ENCODE results near the gene TMEM115.

The TMEM115 gene

DNA sequence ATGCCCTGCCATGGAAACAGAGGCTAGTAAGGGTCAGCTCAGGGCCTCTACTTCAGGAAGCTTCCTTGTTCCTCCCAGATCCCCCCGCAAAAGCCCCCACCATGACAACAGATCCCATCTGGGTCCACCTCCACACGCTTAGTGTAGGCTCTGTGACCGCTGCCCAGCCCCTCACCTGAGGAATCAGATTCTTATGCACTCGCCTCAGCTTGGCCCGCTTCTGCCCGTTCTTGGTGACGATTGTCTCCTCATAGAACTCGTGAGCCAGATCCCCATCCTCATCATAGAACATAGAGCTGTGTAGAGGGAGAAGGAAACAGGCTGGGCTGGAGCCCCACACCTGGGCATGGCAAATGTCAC, 33.2 kb downstream of the TMEM115 start:
- no peak overlapping the region for H3K27ac ChIP-seq (ENCODE audit: low read depth, low read length)
- no peak overlapping the region for H3K9ac ChIP-seq (ENCODE audit: low read length)
- H3K9me3 ChIP-seq (ENCODE audit: insufficient read depth, low read depth, low read length), result peaks cover 1% of the 10 kb centered on the region
- H3K27me3 ChIP-seq (ENCODE audit: insufficient read depth, low read length), result no peaks in the 10 kb centered on the region
- peaks cover 14 to 18% of the 10 kb centered on the region in 2 experiments for H3K4me1 ChIP-seq (ENCODE audit: control insufficient read depth in 1 of 2, insufficient read depth in 2 of 2, low read length in 2 of 2)
- H3K4me2 ChIP-seq (ENCODE audit: low read length), result no peak overlapping the region
- no peak overlapping the region for H2AK5ac ChIP-seq (ENCODE audit: low read length)
- H3K36me3 ChIP-seq (ENCODE audit: control insufficient read depth in 1 of 2, insufficient read depth in 2 of 2, low read length in 2 of 2), result peaks cover 34% of the 10 kb centered on the region in 2 experiments
- DNase-seq, result no peak
- H4K91ac ChIP-seq (ENCODE audit: low read depth, low read length), result no peak overlapping the region
- no peak overlapping the region for H3K18ac ChIP-seq (ENCODE audit: low read length)
- H3K14ac ChIP-seq (ENCODE audit: low read length), result no peak overlapping the region
- no peak overlapping the region for H2AFZ ChIP-seq (ENCODE audit: insufficient read depth, low read length, poor library complexity)
- no peak overlapping the region for H4K12ac ChIP-seq (ENCODE audit: low read depth, low read length)
- H3K4me3 ChIP-seq (ENCODE audit: low read depth, low read length), result no peak overlapping the region
- peaks cover 15% of the 10 kb centered on the region for H3K79me1 ChIP-seq (ENCODE audit: low read length)
- H2BK12ac ChIP-seq (ENCODE audit: low read length), result no peak overlapping the region
- no peak overlapping the region for H2BK120ac ChIP-seq (ENCODE audit: insufficient read depth, low read length, poor library complexity)
- no peak overlapping the region for H4K8ac ChIP-seq (ENCODE audit: low read depth, low read length)
- H3K23ac ChIP-seq (ENCODE audit: low read length), result no peak overlapping the region
- peaks cover 12% of the 10 kb centered on the region for H3K79me2 ChIP-seq (ENCODE audit: control insufficient read depth, insufficient read depth, low read length, poor library complexity)
- no peak overlapping the region for H3K4ac ChIP-seq (ENCODE audit: low read depth, low read length)
- H2BK5ac ChIP-seq (ENCODE audit: low read depth, low read length, poor library complexity), result no peak overlapping the region
- WGBS (ENCODE audit: extremely low coverage, insufficient coverage, insufficient read length), result no CpG with 5 or more reads among the region's 8 CpGs

DNA sequence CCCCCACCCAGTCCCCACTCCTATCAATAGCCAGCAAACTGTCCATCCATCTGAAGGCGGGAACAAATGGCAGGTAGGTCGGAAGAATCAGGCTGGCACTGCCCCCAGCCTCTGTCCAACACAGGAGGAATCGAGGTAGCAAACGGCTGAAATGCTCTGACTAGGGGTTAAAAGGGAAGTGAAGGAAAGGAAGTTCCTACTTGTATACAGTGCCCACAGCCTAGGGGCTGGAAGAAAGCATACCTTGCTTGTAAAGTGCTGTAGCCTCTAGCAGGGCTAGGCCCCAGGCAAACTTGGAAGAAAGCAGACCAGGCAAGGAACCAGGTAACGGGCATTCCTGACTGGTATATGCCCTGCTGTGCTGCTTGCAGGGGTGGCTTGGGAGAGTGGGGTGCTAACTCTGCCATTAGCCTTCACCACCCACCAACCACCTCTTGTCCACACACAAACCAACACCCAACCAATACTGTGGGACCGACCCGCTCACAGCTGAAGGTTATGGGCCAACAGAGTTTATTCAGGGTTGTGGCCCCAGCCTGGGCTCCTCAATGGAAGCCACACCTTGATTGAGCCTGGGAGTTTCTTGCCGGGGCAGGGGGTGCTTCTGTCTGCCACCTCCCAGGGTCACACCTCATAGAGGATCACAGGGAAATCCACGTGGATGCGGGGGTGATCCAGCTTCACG, 33.7 kb downstream of the TMEM115 start:
- no peak overlapping the region for H3K23ac ChIP-seq (ENCODE audit: low read length)
- DNase-seq, result no peak
- no peak overlapping the region for H4K12ac ChIP-seq (ENCODE audit: low read depth, low read length)
- H3K18ac ChIP-seq (ENCODE audit: low read length), result no peak overlapping the region
- H3K4me1 ChIP-seq (ENCODE audit: control insufficient read depth in 1 of 2, insufficient read depth in 2 of 2, low read length in 2 of 2), result peaks cover 14 to 18% of the 10 kb centered on the region in 2 experiments
- H4K91ac ChIP-seq (ENCODE audit: low read depth, low read length), result no peak overlapping the region
- H3K4ac ChIP-seq (ENCODE audit: low read depth, low read length), result no peak overlapping the region
- H3K79me1 ChIP-seq (ENCODE audit: low read length), result peaks cover 19% of the 10 kb centered on the region
- H2BK120ac ChIP-seq (ENCODE audit: insufficient read depth, low read length, poor library complexity), result no peak overlapping the region
- no peak overlapping the region for H3K4me3 ChIP-seq (ENCODE audit: low read depth, low read length)
- peaks cover 1% of the 10 kb centered on the region for H3K9me3 ChIP-seq (ENCODE audit: insufficient read depth, low read depth, low read length)
- H3K9ac ChIP-seq (ENCODE audit: low read length), result no peak overlapping the region
- H3K14ac ChIP-seq (ENCODE audit: low read length), result no peak overlapping the region
- peaks cover 28 to 30% of the 10 kb centered on the region in 2 experiments for H3K36me3 ChIP-seq (ENCODE audit: control insufficient read depth in 1 of 2, insufficient read depth in 2 of 2, low read length in 2 of 2)
- H2AK5ac ChIP-seq (ENCODE audit: low read length), result no peak overlapping the region
- no peak overlapping the region for H2BK5ac ChIP-seq (ENCODE audit: low read depth, low read length, poor library complexity)
- H3K79me2 ChIP-seq (ENCODE audit: control insufficient read depth, insufficient read depth, low read length, poor library complexity), result peaks cover 15% of the 10 kb centered on the region
- H3K27ac ChIP-seq (ENCODE audit: low read depth, low read length), result no peak overlapping the region
- no peaks in the 10 kb centered on the region for H3K27me3 ChIP-seq (ENCODE audit: insufficient read depth, low read length)
- H4K8ac ChIP-seq (ENCODE audit: low read depth, low read length), result no peak overlapping the region
- WGBS (ENCODE audit: extremely low coverage, insufficient coverage, insufficient read length), result no CpG with 5 or more reads among the region's 11 CpGs
- H2AFZ ChIP-seq (ENCODE audit: insufficient read depth, low read length, poor library complexity), result no peak overlapping the region
- H3K4me2 ChIP-seq (ENCODE audit: low read length), result no peak overlapping the region
- no peak overlapping the region for H2BK12ac ChIP-seq (ENCODE audit: low read length)

DNA sequence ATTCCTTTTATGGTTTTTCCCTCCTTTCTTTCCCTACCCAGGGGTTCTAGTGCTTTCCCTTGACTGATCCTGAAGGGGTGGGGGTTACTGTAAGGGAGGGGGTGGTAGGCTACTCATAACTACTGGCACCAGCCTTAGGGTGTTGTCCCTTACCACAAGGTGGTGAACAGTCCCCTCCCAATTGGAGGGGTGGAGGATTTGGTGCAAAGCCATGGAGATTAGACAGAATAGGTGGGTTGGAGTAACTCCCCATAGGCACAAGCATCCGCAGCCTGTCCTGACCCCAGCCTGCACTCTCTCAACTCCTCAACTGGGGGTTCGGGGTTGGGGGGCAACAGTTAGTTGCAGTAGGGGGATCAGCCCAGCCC, 34.2 kb downstream of the TMEM115 start:
- Histone ChIP-seq H3K4ac (ENCODE audit: low read depth, low read length) (no peak overlapping the region), H2AK5ac (ENCODE audit: low read length) (no peak overlapping the region), H3K36me3 (ENCODE audit: control insufficient read depth in 1 of 2, insufficient read depth in 2 of 2, low read length in 2 of 2) (peaks cover 23 to 25% of the 10 kb centered on the region in 2 experiments), H3K9me3 (ENCODE audit: insufficient read depth, low read depth, low read length) (peaks cover 1% of the 10 kb centered on the region), H3K9ac (ENCODE audit: low read length) (no peak overlapping the region), H4K8ac (ENCODE audit: low read depth, low read length) (no peak overlapping the region), H3K14ac (ENCODE audit: low read length) (no peak overlapping the region), H3K79me1 (ENCODE audit: low read length) (peaks cover 19% of the 10 kb centered on the region), H3K27ac (ENCODE audit: low read depth, low read length) (no peak overlapping the region), H3K23ac (ENCODE audit: low read length) (no peak overlapping the region), H4K91ac (ENCODE audit: low read depth, low read length) (no peak overlapping the region), H2BK120ac (ENCODE audit: insufficient read depth, low read length, poor library complexity) (no peak overlapping the region), H3K4me3 (ENCODE audit: low read depth, low read length) (no peak overlapping the region), H3K18ac (ENCODE audit: low read length) (no peak overlapping the region), H3K4me1 (ENCODE audit: control insufficient read depth in 1 of 2, insufficient read depth in 2 of 2, low read length in 2 of 2) (peaks cover 19 to 22% of the 10 kb centered on the region in 2 experiments), H4K12ac (ENCODE audit: low read depth, low read length) (no peak overlapping the region), H3K27me3 (ENCODE audit: insufficient read depth, low read length) (no peaks in the 10 kb centered on the region), H2AFZ (ENCODE audit: insufficient read depth, low read length, poor library complexity) (no peak overlapping the region), H3K79me2 (ENCODE audit: control insufficient read depth, insufficient read depth, low read length, poor library complexity) (peaks cover 19% of the 10 kb centered on the region), H2BK5ac (ENCODE audit: low read depth, low read length, poor library complexity) (no peak overlapping the region), H2BK12ac (ENCODE audit: low read length) (no peak overlapping the region), H3K4me2 (ENCODE audit: low read length) (no peak overlapping the region)
- no peak for DNase-seq
- WGBS (ENCODE audit: extremely low coverage, insufficient coverage, insufficient read length), result no CpG with 5 or more reads among the region's 2 CpGs

DNA sequence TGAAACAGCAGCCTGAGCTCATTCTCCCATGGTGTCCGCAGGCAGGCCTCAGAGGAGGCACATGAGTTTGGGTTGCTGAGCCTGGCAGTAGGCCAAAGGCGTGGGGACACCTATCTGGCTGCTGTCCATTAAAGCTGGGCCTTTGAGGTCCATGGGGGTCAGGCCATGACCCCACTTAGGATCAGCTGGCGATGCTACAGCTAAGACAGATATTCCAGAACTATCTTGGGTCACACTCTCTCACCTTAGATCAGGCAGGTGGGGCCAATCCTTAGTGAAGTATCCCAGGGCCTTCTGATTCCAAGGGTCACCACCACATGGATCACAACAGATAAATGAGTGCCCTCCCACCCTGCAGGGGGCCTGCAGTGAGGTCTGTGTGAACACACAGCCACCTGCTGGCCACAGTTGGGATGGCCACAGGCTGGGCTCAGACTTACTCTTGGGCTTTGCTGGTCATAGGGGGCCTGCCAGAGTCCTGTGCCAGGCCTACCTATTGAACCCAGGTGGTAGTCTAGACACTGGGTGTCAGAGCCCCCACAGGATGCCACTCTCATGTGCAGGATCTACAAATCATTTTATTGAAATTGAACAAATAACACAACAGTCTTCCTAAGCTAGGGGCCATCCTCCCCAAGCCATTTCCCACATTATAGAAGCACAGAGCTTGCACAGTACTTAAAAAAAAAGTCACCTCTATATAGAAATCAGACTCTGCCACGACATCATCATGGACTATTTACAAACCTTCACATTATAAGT, 34.8 kb downstream of the TMEM115 start:
- peaks cover 1% of the 10 kb centered on the region for H3K9me3 ChIP-seq (ENCODE audit: insufficient read depth, low read depth, low read length)
- no CpG with 5 or more reads among the region's 4 CpGs for WGBS (ENCODE audit: extremely low coverage, insufficient coverage, insufficient read length)
- no peak overlapping the region for H3K4me3 ChIP-seq (ENCODE audit: low read depth, low read length)
- H3K9ac ChIP-seq (ENCODE audit: low read length), result no peak overlapping the region
- peaks cover 23 to 24% of the 10 kb centered on the region in 2 experiments for H3K36me3 ChIP-seq (ENCODE audit: control insufficient read depth in 1 of 2, insufficient read depth in 2 of 2, low read length in 2 of 2)
- H2AFZ ChIP-seq (ENCODE audit: insufficient read depth, low read length, poor library complexity), result no peak overlapping the region
- H3K4me1 ChIP-seq (ENCODE audit: control insufficient read depth in 1 of 2, insufficient read depth in 2 of 2, low read length in 2 of 2), result peaks cover 22 to 27% of the 10 kb centered on the region in 2 experiments
- no peak overlapping the region for H3K27ac ChIP-seq (ENCODE audit: low read depth, low read length)
- H2BK5ac ChIP-seq (ENCODE audit: low read depth, low read length, poor library complexity), result no peak overlapping the region
- no peak overlapping the region for H3K18ac ChIP-seq (ENCODE audit: low read length)
- H3K14ac ChIP-seq (ENCODE audit: low read length), result no peak overlapping the region
- H2BK12ac ChIP-seq (ENCODE audit: low read length), result no peak overlapping the region
- H3K4ac ChIP-seq (ENCODE audit: low read depth, low read length), result no peak overlapping the region
- peak overlapping the region; percentile 14 for H2AK5ac ChIP-seq (ENCODE audit: low read length)
- H3K4me2 ChIP-seq (ENCODE audit: low read length), result no peak overlapping the region
- DNase-seq, result peak; percentile 67 to 81
- no peak overlapping the region for H4K8ac ChIP-seq (ENCODE audit: low read depth, low read length)
- no peak overlapping the region for H3K23ac ChIP-seq (ENCODE audit: low read length)
- no peak overlapping the region for H4K12ac ChIP-seq (ENCODE audit: low read depth, low read length)
- peaks cover 19% of the 10 kb centered on the region for H3K79me1 ChIP-seq (ENCODE audit: low read length)
- no peak overlapping the region for H2BK120ac ChIP-seq (ENCODE audit: insufficient read depth, low read length, poor library complexity)
- no peak overlapping the region for H4K91ac ChIP-seq (ENCODE audit: low read depth, low read length)
- peaks cover 19% of the 10 kb centered on the region for H3K79me2 ChIP-seq (ENCODE audit: control insufficient read depth, insufficient read depth, low read length, poor library complexity)
- H3K27me3 ChIP-seq (ENCODE audit: insufficient read depth, low read length), result no peaks in the 10 kb centered on the region

All from trophoblast cell (in vitro differentiated cells and primary cell).